Measurements from ENCODE around the gene GRID1.

GRCh38 chr10:86413046-86413728 lies 46.6 kb upstream of the GRID1 start:
- TF ChIP-seq CTCF (conservative IDR thresholded peaks at IDR 0.05; ENCODE audit: low read depth, low read length) (no peak), EZH2 (IDR thresholded peaks at IDR 0.05; ENCODE audit: low read length, unreplicated experiment) (no peak)

Data from PC-3 (cell line).